Measurements from ENCODE around the gene PPME1. TPM values are rescaled to one million over a fixed set of nuclear protein-coding genes. Genes with fewer than 3 reads are reported as not detected.
"Not testable (repeated sequence)": the region's sequence is repeated elsewhere in the genome, so short reads cannot be mapped to it uniquely, and the experiment has no call there.

The PPME1 gene
- total RNA-seq, 1 experiment from 2014 or later: 81.0 TPM

DNA sequence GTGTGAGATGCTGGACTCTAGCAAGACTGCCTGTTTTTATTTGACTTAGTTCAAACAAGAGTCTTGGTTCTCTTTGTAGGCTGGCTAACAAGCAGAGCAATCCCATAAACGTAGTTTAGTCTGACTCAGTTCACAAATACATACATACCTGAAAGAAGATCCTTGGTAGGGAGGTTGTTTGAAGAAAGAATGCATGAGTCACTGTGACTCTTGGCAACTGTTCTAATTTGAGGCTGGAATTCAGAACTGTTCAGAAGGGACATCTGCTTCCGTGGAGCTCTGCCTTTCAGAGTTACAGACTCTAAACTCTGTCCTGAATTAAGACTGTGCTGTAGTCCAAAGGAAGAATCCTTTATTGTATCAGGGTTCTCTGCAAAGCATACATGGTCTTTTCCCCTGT lies 32.5 kb upstream of the PPME1 start:
- Histone ChIP-seq H3K9me2 (ENCODE audit: insufficient read depth) (no peaks in the 10 kb centered on the region), H3K79me2 (ENCODE audit: low read depth) (0 out of 2 replicates have a peak, but pooled peaks cover 10% of the 10 kb centered on the region), H3K27me3 (ENCODE audit: insufficient read depth, low read depth) (no peaks in the 10 kb centered on the region), H3K27ac (peak overlapping the region; percentile 91), H3K4me3 (peak overlapping the region; percentile 19; the same call in 1 of the 2 replicates), H3K9me3 (ENCODE audit: insufficient read depth, low read depth) (no peaks in the 10 kb centered on the region), H3K4me1 (replicated peaks; ENCODE audit: insufficient read depth) (peaks cover 45% of the 10 kb centered on the region), H3K4me2 (peak overlapping the region; percentile 67), H2AFZ (peak overlapping the region; percentile 21; the same call in 1 of the 2 replicates), H3F3A (ENCODE audit: insufficient read depth, low read depth) (peaks cover 29% of the 10 kb centered on the region), H3K36me3 (ENCODE audit: low read depth) (peaks cover 17% of the 10 kb centered on the region), H4K20me1 (ENCODE audit: insufficient read depth) (no peaks in the 10 kb centered on the region)
- CTCF ChIA-PET: no interaction called here
- intact Hi-C loops (cut with micrococcal nuclease; ENCODE audit: unreplicated experiment): loop anchor here (1.0 kb wide), 2 partner anchors 9 to 33 kb away; partner anchors contain the start of genes C2CD3 and PPME1
- TF ChIP-seq, protein P1, sequence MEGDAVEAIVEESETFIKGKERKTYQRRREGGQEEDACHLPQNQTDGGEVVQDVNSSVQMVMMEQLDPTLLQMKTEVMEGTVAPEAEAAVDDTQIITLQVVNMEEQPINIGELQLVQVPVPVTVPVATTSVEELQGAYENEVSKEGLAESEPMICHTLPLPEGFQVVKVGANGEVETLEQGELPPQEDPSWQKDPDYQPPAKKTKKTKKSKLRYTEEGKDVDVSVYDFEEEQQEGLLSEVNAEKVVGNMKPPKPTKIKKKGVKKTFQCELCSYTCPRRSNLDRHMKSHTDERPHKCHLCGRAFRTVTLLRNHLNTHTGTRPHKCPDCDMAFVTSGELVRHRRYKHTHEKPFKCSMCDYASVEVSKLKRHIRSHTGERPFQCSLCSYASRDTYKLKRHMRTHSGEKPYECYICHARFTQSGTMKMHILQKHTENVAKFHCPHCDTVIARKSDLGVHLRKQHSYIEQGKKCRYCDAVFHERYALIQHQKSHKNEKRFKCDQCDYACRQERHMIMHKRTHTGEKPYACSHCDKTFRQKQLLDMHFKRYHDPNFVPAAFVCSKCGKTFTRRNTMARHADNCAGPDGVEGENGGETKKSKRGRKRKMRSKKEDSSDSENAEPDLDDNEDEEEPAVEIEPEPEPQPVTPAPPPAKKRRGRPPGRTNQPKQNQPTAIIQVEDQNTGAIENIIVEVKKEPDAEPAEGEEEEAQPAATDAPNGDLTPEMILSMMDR (conservative IDR thresholded peaks at IDR 0.05): no peak
- no peak for TF ChIP-seq EZH2 (IDR thresholded peaks at IDR 0.05; ENCODE audit: low read depth)
- DNase-seq: peak; percentile 67 to 99
- POLR2A ChIA-PET (ENCODE audit: unreplicated experiment): interaction anchor here (0.7 to 1.0 kb wide), 2 partner anchors 32 to 850 kb away, joined by 3 to 10 read pairs; partner anchors contain the start of genes C2CD3 and PPME1
- no TSS peak for BruUV-seq (replicated peaks)

DNA sequence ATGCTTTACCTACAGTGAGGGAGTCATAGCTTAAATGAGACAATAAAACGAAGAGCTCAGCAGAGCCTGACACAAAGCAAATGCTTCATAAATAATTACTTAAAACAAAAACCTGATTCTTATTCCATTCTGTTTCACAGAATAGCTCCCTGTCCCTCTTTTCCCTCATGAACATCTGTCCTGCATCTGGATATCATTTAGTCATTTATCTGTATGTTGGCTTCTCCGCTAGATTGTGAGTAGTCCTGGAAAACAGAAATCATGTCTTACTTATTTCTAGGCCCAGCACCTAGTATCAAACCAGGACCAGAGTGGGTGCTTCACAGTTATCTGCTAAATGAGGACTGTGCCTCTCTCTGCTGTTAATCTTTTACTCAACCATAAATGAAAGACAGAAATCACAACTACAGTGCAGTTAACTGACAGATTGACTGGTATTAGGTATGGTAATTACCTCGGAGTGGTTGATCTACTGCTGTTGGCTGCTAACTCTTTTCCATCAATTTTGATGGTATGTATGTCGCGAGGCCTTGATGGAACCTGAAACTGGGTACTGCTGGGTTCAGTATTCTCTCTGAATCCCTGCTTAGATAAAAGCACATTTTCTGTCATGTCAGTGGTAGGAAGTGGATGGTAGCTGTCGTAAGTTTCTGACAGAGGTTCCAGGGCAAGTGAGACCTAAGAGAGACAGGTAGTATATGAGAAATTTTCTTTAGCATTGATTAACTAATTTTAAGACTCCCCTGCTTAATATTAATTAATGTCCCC lies 31.8 kb upstream of the PPME1 start:
- intact Hi-C loops (cut with micrococcal nuclease; ENCODE audit: unreplicated experiment): no loop called here
- BruUV-seq (replicated peaks): no TSS peak
- Histone ChIP-seq H3K4me1 (replicated peaks; ENCODE audit: insufficient read depth) (peaks cover 45% of the 10 kb centered on the region), H3K9me3 (ENCODE audit: insufficient read depth, low read depth) (no peaks in the 10 kb centered on the region), H3K79me2 (ENCODE audit: low read depth) (0 out of 2 replicates have a peak, but pooled peaks cover 10% of the 10 kb centered on the region), H3K9me2 (ENCODE audit: insufficient read depth) (no peaks in the 10 kb centered on the region), H3K27me3 (ENCODE audit: insufficient read depth, low read depth) (no peaks in the 10 kb centered on the region), H3K36me3 (ENCODE audit: low read depth) (peaks cover 17% of the 10 kb centered on the region), H4K20me1 (ENCODE audit: insufficient read depth) (no peaks in the 10 kb centered on the region), H2AFZ (no peak overlapping the region), H3K4me2 (peak overlapping the region; percentile 67), H3K27ac (peak overlapping the region; percentile 91), H3F3A (ENCODE audit: insufficient read depth, low read depth) (peaks cover 29% of the 10 kb centered on the region), H3K4me3 (no peak overlapping the region; the same call in 1 of the 2 replicates)
- CTCF ChIA-PET: interaction anchor here (0.6 kb wide), 1 partner anchor 11 kb away, joined by 3 read pairs; no protein-coding TSS in a partner anchor
- TF ChIP-seq, protein P1 (conservative IDR thresholded peaks at IDR 0.05): no peak
- TF ChIP-seq EZH2 (IDR thresholded peaks at IDR 0.05; ENCODE audit: low read depth): no peak
- POLR2A ChIA-PET (ENCODE audit: unreplicated experiment): interaction anchor here (0.7 to 1.0 kb wide), 3 partner anchors 31 to 849 kb away, joined by 3 to 10 read pairs (median 9); partner anchors contain the start of genes C2CD3 and PPME1
- no peak for DNase-seq

DNA sequence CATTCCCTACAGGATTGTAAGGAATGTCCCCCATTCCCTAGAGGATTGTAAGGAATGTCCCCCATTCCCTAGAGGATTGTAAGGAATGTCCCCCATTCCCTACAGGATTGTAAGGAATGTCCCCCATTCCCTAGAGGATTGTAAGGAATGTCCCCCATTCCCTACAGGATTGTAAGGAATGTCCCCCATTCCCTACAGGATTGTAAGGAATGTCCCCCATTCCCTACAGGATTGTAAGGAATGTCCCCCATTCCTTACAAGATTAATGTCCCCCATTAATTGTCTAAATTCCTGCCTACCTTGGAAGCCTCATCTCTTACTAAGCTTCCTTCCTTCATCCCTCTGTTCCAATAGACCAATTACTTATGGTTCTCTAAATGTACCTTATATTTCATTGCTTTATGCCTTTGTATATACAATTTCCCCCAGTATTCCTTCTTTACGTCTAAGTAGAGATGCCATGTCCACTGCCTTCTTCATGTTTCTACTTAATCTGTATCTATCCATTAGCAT lies 31.1 kb upstream of the PPME1 start:
- intact Hi-C loops (cut with micrococcal nuclease; ENCODE audit: unreplicated experiment): not testable (repeated sequence)

More for the DNA sequence above, 31.1 kb upstream of the PPME1 start:
- not testable (repeated sequence) for H2AFZ ChIP-seq; H3K4me2 ChIP-seq; DNase-seq; H3K9me2 ChIP-seq (ENCODE audit: insufficient read depth); H4K20me1 ChIP-seq (ENCODE audit: insufficient read depth); BruUV-seq (replicated peaks); H3K4me3 ChIP-seq; H3K9me3 ChIP-seq (ENCODE audit: insufficient read depth, low read depth); H3K27me3 ChIP-seq (ENCODE audit: insufficient read depth, low read depth)
- peaks cover 29% of the 10 kb centered on the region for H3F3A ChIP-seq (ENCODE audit: insufficient read depth, low read depth)
- H3K4me1 ChIP-seq (replicated peaks; ENCODE audit: insufficient read depth): peaks cover 45% of the 10 kb centered on the region
- POLR2A ChIA-PET (ENCODE audit: unreplicated experiment): interaction anchor here (0.7 kb wide), 1 partner anchor 32 kb away, joined by 7 read pairs; no protein-coding TSS in a partner anchor
- H3K79me2 ChIP-seq (ENCODE audit: low read depth): 0 out of 2 replicates have a peak, but pooled peaks cover 10% of the 10 kb centered on the region
- peaks cover 17% of the 10 kb centered on the region for H3K36me3 ChIP-seq (ENCODE audit: low read depth)
- H3K27ac ChIP-seq: peak overlapping the region; percentile 91
- CTCF ChIA-PET: interaction anchor here (0.6 kb wide), 1 partner anchor 10 kb away, joined by 3 read pairs; no protein-coding TSS in a partner anchor
